ENCODE measurements around the gene CORO2A. TPM values are rescaled to one million over a fixed set of nuclear protein-coding genes. Genes with fewer than 3 reads are reported as not detected.

Gene CORO2A
- total and polyA plus RNA-seq, 2 of the 8 experiments (the other 6 are each of a cell fraction or from before 2014, with no cell fraction given): 13.7 to 27.9 TPM

DNA sequence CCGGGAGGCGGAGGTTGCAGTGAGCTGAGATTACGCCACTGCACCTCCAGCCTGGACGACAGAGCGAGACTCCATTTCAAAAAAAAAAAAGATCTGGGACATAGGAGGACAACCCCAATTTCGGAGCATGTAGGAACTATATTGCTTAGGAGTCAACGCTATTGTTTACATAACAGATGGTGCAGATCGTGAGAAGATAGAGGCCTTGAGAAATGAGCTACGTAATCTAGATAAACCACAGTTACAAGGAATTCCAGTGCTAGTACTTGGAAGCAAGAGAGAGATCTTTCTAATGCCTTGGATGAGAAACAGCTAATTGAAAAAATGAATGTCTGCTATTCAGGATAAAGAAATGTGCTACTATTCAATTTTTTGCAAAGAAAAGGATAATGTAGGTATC is 42.7 kb upstream of the CORO2A start:
- Histone ChIP-seq H3K79me1 (ENCODE audit: low read depth, low read length) (no peaks in the 10 kb centered on the region), H2BK15ac (ENCODE audit: low read length) (no peak overlapping the region), H3K23ac (ENCODE audit: insufficient read length) (no peak overlapping the region), H2AK5ac (ENCODE audit: low read depth, low read length) (no peak overlapping the region), H4K8ac (ENCODE audit: extremely low read depth, insufficient read depth, low read length) (no peak overlapping the region), H2BK12ac (ENCODE audit: low read depth, low read length) (no peak overlapping the region), H2AFZ (ENCODE audit: low read length) (no peak overlapping the region), H2BK5ac (ENCODE audit: low read depth, low read length) (no peak overlapping the region), H3K4me2 (ENCODE audit: insufficient read depth in 1 of 2, low read depth in 2 of 2, low read length in 2 of 2) (no peak overlapping the region), H3K9ac (replicated peaks in 1 of 4; ENCODE audit: extremely low read depth in 1 of 4, low read depth in 3 of 4, low read length in 3 of 4) (no peak overlapping the region), H3K36me3 (ENCODE audit: control insufficient read depth in 2 of 4, insufficient read depth in 4 of 4, low read length in 3 of 4) (peaks cover 0 to 3% (median 0%) of the 10 kb centered on the region in 4 experiments; a peak in 1 of 8 replicates), H3K79me2 (ENCODE audit: control insufficient read depth in 1 of 2, insufficient read depth in 2 of 2, low read length in 2 of 2) (no peaks in the 10 kb centered on the region), H2BK20ac (ENCODE audit: low read length) (no peak overlapping the region), H3K4me3 (ENCODE audit: extremely low read depth in 1 of 4, insufficient read depth in 2 of 4, low read depth in 3 of 4, low read length in 4 of 4) (no peak overlapping the region), H4K5ac (ENCODE audit: insufficient read length, low read depth, low read length) (no peak overlapping the region), H2BK120ac (replicated peaks; ENCODE audit: low read depth, low read length) (no peak overlapping the region), H3K9me3 (ENCODE audit: insufficient read depth in 2 of 2, low read depth in 1 of 2, low read length in 1 of 2) (no peaks in the 10 kb centered on the region), H3K27ac (ENCODE audit: low read depth, low read length) (no peak overlapping the region), H3K14ac (ENCODE audit: insufficient read length) (no peak overlapping the region), H3K4me1 (replicated peaks in 1 of 4; ENCODE audit: control insufficient read depth in 3 of 4, insufficient read depth in 4 of 4, low read length in 3 of 4) (no peaks in the 10 kb centered on the region), H3K4ac (replicated peaks; ENCODE audit: insufficient read length, low read depth, low read length) (no peak overlapping the region), H4K20me1 (replicated peaks in 1 of 2; ENCODE audit: control insufficient read depth in 1 of 2, insufficient read depth in 2 of 2, low read length in 2 of 2) (no peaks in the 10 kb centered on the region), H3K27me3 (replicated peaks in 1 of 4; ENCODE audit: control insufficient read depth in 3 of 4, extremely low read depth in 1 of 4, insufficient read depth in 3 of 4, low read length in 3 of 4) (no peaks in the 10 kb centered on the region), H4K91ac (replicated peaks; ENCODE audit: insufficient read length, low read length) (no peak overlapping the region), H3K18ac (ENCODE audit: extremely low read depth, low read length) (no peak overlapping the region), H3K56ac (replicated peaks; ENCODE audit: insufficient read length, low read depth, low read length) (no peak overlapping the region), H3K23me2 (ENCODE audit: low read depth, low read length) (no peaks in the 10 kb centered on the region)
- ChIA-PET CTCF (ENCODE audit: partially characterized antibody) (interaction anchor here (0.6 to 6.3 kb wide), 18 partner anchors 9 to 190 kb away, joined by 3 to 45 read pairs (median 4); partner anchors contain the start of gene TBC1D2), POLR2A (ENCODE audit: partially characterized antibody) (interaction anchor here (1.0 to 1.7 kb wide), 2 partner anchors 12 to 20 kb away, joined by 4 to 5 read pairs; partner anchors contain the start of gene TBC1D2)
- DNase-seq (ENCODE audit: low read depth in 1 of 2, low spot score in 2 of 2) (no peak), FAIRE-seq (no peak)
- no peak for TF ChIP-seq SIN3A (conservative IDR thresholded peaks at IDR 0.05 in 1 of 2, IDR thresholded peaks at IDR 0.05 in 1 of 2; ENCODE audit: low read depth in 1 of 2, low read length in 2 of 2)
- no peak for TF ChIP-seq YY1 (IDR thresholded peaks at IDR 0.05; ENCODE audit: low read depth, low read length)
- no peak for TF ChIP-seq EP300 (IDR thresholded peaks at IDR 0.05; ENCODE audit: borderline replicate concordance in 1 of 2, low read depth in 2 of 2, low read length in 2 of 2)
- WGBS, 2 experiments (ENCODE audit: extremely low coverage in 1 of 2, insufficient coverage in 1 of 2, insufficient read length in 1 of 2, insufficient replicate concordance in 2 of 2, low coverage in 1 of 2, low lambda C conversion rate in 2 of 2, missing lambda C conversion rate in 1 of 2): 93% methylated on average over 9 of the region's 9 CpGs; no CpG with 5 or more reads in 1 of the 2 experiments
